Measurements from ENCODE around the gene SUPV3L1.

DNA sequence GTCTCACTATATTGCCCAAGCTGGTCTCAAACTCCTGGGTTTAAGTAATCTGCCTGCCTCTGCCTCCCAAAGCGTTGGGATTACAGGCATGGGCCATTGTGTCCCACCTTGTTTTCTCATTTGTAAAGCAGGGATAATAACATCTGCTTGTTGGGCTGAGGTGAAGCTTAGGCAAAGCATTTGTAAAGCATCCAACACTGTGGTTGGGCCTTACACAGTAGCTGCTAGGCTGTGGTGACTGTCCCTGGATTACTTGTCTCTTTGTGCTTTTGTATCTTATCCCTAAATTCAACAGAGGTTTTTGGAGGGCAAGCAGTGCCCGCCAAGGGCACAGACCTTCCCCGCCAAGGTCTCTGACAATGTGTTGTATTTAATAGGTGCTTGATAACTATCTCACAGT is 54.4 kb downstream of the SUPV3L1 start:
- TF ChIP-seq GATA2 (IDR thresholded peaks at IDR 0.05; ENCODE audit: low read depth, low read length) = no peak
- TF ChIP-seq GATA3 (IDR thresholded peaks at IDR 0.05; ENCODE audit: low read depth, low read length) = no peak

All from SH-SY5Y (cell line).